Mesothelial cell of epicardium (in vitro differentiated cells): Measurements from ENCODE around the gene PRR19. TPM values are rescaled to one million over a fixed set of nuclear protein-coding genes. Genes with fewer than 3 reads are reported as not detected.
A peak's percentile ranks its signal among the peaks of the same experiment; 100 is the strongest.

Experiments used
- DNase-seq, 2 experiments: peaks; one replicate each; pipeline ENCODE4 v3.0.0; 2021; ENCODE audit warnings: low spot score in 2 of 2; ENCODE audit not compliant: unreplicated experiment in 2 of 2
- H3K27ac Mint-ChIP-seq: 2 replicates; pipeline ENCODE4 v1.8.0; 2021; ENCODE audit warnings: mixed read lengths
- H3K27me3 Mint-ChIP-seq: 2 replicates; pipeline ENCODE4 v1.8.0; 2021; ENCODE audit warnings: low read depth, mixed read lengths
- H3K36me3 Mint-ChIP-seq: 2 replicates; pipeline ENCODE4 v1.8.0; 2021; ENCODE audit warnings: mixed read lengths
- H3K4me1 Mint-ChIP-seq: 2 replicates; pipeline ENCODE4 v1.8.0; 2021; ENCODE audit warnings: mixed read lengths
- H3K4me3 Mint-ChIP-seq: 2 replicates; pipeline ENCODE4 v1.8.0; 2021; ENCODE audit warnings: mild to moderate bottlenecking, moderate library complexity, mixed read lengths
- H3K9me3 Mint-ChIP-seq: 2 replicates; pipeline ENCODE4 v1.8.0; 2021; ENCODE audit warnings: mixed read lengths
- CTCF ChIP-seq: fragments of 200-600 bp; sonication (generic); IDR thresholded peaks from one replicate; pipeline ENCODE4 v1.5.0; 2021; ENCODE audit warnings: antibody characterized with exemption; ENCODE audit not compliant: unreplicated experiment
- total RNA-seq: library from RNA; stranded (reverse); gene quantifications from 3 replicates; pipeline ENCODE4 v1.2.1, GENCODE V29; 2021

PRR19 gene
- total RNA-seq, 1 donor from 2014 or later = 1.7 TPM

DNA sequence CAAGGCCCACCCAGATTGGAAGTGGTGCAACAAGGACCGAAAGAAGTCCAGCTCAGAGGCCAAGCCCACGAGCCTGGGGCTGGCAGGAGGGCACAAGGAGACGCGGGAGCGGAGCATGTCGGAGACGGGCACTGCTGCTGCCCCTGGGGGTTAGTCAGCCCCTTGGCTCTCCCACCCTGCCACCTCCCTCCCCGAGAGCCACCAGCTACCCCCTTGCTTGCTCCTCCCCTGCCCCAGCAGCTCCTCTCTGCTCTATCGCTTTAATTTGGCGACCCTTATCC lies 14.2 kb upstream of the PRR19 start:
- Mint-ChIP-seq H3K4me1 (peaks cover 18% of the 10 kb centered on the region), H3K27me3 (no peaks in the 10 kb centered on the region), H3K4me3 (no peak overlapping the region), H3K27ac (no peak overlapping the region), H3K36me3 (peaks cover 7% of the 10 kb centered on the region), H3K9me3 (no peaks in the 10 kb centered on the region)
- TF ChIP-seq CTCF = no peak
- DNase-seq = no peak

GRCh38 chr19:42288387-42288786 lies 13.5 kb upstream of the PRR19 start:
- Mint-ChIP-seq H3K4me3 (no peak overlapping the region), H3K36me3 (peaks cover 9% of the 10 kb centered on the region), H3K27me3 (no peaks in the 10 kb centered on the region), H3K9me3 (no peaks in the 10 kb centered on the region), H3K4me1 (peaks cover 18% of the 10 kb centered on the region), H3K27ac (no peak overlapping the region)
- no peak for TF ChIP-seq CTCF
- DNase-seq = no peak

DNA sequence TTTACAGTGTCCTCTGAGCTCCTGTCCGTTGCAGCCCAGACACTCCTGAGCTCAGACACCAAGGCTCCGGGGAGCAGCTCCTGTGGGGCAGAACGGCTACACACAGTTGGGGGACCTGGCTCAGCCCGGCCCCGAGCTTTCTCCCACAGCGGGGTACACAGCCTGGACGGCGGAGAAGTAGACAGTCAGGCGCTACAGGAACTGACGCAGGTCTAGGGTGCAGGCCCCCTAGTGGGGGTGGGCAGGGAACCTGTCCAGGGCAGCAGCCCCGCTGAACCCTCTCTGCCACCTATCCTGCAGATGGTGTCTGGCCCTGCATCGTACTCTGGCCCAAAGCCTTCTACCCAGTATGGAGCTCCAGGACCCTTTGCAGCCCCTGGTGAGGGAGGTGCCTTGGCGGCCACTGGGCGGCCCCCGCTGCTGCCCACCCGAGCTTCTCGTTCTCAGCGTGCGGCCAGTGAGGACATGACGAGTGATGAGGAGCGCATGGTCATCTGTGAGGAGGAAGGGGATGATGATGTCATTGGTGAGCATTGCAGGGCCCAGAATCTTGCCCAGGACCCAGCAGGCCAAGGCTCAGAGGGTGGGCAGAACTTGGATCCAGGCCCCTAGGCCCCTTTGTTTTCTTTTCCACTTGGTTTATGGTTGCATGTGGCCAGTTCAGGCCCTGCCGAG lies 12.9 kb upstream of the PRR19 start:
- no peak for DNase-seq
- H3K4me1 Mint-ChIP-seq = peaks cover 18% of the 10 kb centered on the region

GRCh38 chr19:42289556-42290041 lies 12.3 kb upstream of the PRR19 start:
- peaks cover 15% of the 10 kb centered on the region for H3K36me3 Mint-ChIP-seq

More for the DNA sequence above, 12.9 kb upstream of the PRR19 start:
- Mint-ChIP-seq H3K36me3 (peaks cover 14% of the 10 kb centered on the region), H3K27me3 (no peaks in the 10 kb centered on the region), H3K9me3 (no peaks in the 10 kb centered on the region), H3K27ac (no peak overlapping the region), H3K4me3 (no peak overlapping the region)
- peak; percentile 19 for TF ChIP-seq CTCF

DNA sequence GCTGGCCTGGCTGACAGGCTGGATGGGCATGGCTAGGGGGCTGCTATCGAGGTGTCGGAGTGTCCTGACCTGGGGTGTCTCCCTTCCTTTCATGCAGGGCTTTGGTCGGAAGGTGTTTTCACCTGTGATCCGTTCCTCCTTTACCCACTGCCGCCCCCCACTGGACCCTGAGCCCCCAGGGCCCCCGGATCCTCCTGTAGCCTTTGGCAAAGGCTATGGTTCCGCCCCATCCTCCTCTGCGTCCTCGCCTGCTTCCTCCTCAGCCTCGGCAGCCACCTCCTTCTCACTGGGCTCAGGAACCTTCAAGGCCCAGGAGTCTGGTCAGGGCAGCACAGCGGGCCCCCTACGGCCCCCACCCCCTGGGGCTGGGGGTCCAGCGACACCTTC lies 11.8 kb upstream of the PRR19 start:
- DNase-seq = no peak
- no peaks in the 10 kb centered on the region for H3K9me3 Mint-ChIP-seq
- no peak overlapping the region for H3K27ac Mint-ChIP-seq
- peaks cover 15% of the 10 kb centered on the region for H3K36me3 Mint-ChIP-seq
- no peak overlapping the region for H3K4me3 Mint-ChIP-seq
- H3K27me3 Mint-ChIP-seq = no peaks in the 10 kb centered on the region
- TF ChIP-seq CTCF = no peak
- peaks cover 13% of the 10 kb centered on the region for H3K4me1 Mint-ChIP-seq

More at GRCh38 chr19:42289556-42290041, 12.3 kb upstream of the PRR19 start:
- DNase-seq = no peak
- no peaks in the 10 kb centered on the region for H3K9me3 Mint-ChIP-seq
- TF ChIP-seq CTCF = no peak
- H3K27me3 Mint-ChIP-seq = no peaks in the 10 kb centered on the region
- no peak overlapping the region for H3K4me3 Mint-ChIP-seq
- no peak overlapping the region for H3K27ac Mint-ChIP-seq
- H3K4me1 Mint-ChIP-seq = peaks cover 18% of the 10 kb centered on the region
